GM18526 (cell line): ENCODE data around the gene RNF121.
A peak's percentile ranks its signal among the peaks of the same experiment; 100 is the strongest.

Source experiments
- POLR2A ChIP-seq: IDR thresholded peaks from 3 replicates; pipeline ENCODE4 v1.6.1; 2011; ENCODE audit not compliant: insufficient read length; ENCODE audit errors: extremely low read depth

Gene RNF121

GRCh38 chr11:71999362-71999761 lies 70.5 kb downstream of the RNF121 start:
- TF ChIP-seq POLR2A: no peak

GRCh38 chr11:71999798-72000197 lies 71.0 kb downstream of the RNF121 start:
- TF ChIP-seq POLR2A: no peak

GRCh38 chr11:72000202-72000867 lies 71.5 kb downstream of the RNF121 start:
- peak; percentile 9 for TF ChIP-seq POLR2A

- TF ChIP-seq POLR2A: no peak
These were observed 72.4 kb downstream of the RNF121 start for GRCh38 chr11:72001285-72001684.

GRCh38 chr11:72001834-72002591 lies 73.2 kb downstream of the RNF121 start:
- peak; percentile 1 for TF ChIP-seq POLR2A

- no peak for TF ChIP-seq POLR2A
These were observed 74.3 kb downstream of the RNF121 start for GRCh38 chr11:72002841-72003775.

GRCh38 chr11:72003776-72004171 lies 74.9 kb downstream of the RNF121 start:
- no peak for TF ChIP-seq POLR2A

- TF ChIP-seq POLR2A: peak; percentile 13
These were observed 75.9 kb downstream of the RNF121 start for GRCh38 chr11:72004515-72005346.

GRCh38 chr11:72005347-72006260 lies 76.8 kb downstream of the RNF121 start:
- TF ChIP-seq POLR2A: peak; percentile 12

GRCh38 chr11:72006309-72007088 lies 77.7 kb downstream of the RNF121 start:
- no peak for TF ChIP-seq POLR2A

- TF ChIP-seq POLR2A: no peak
These were observed 78.2 kb downstream of the RNF121 start for GRCh38 chr11:72007089-72007476.

GRCh38 chr11:72007587-72007986 lies 78.7 kb downstream of the RNF121 start:
- no peak for TF ChIP-seq POLR2A

GRCh38 chr11:72008728-72009127 lies 79.9 kb downstream of the RNF121 start:
- TF ChIP-seq POLR2A: no peak
